GM12891 (cell line): ENCODE data around the gene ZIC5.

Source experiments
- POLR2A ChIP-seq: IDR thresholded peaks from 2 replicates; pipeline ENCODE4 v1.6.1; 2011; ENCODE audit warnings: low read depth, low read length, control low read depth
- TAF1 ChIP-seq: IDR thresholded peaks from 2 replicates; pipeline ENCODE4 v1.6.1; 2011; ENCODE audit warnings: low read depth, low read length, control low read depth

- no peak for TF ChIP-seq POLR2A
- no peak for TF ChIP-seq TAF1
These were observed 2.8 kb downstream of the ZIC5 start for GRCh38 chr13:99968521-99969452.
